GM13977 (cell line): ENCODE measurements around the gene ITPR3.

Experiments used
- DNase-seq: peaks from one replicate; pipeline ENCODE4 v3.0.0; 2012; ENCODE audit warnings: low spot score
- in situ Hi-C: fragments of 300-500 bp; cut with MboI; formaldehyde crosslinking; loops from one replicate; pipeline ENCODE4 v1.12.0; 2022; ENCODE audit warnings: low sequenced_read_pairs, low pct_unique_long_range_greater_than_20kb, mixed read lengths, inconsistent platforms; ENCODE audit not compliant: unreplicated experiment
- TF ChIP-seq, protein P1 (sequence below): IDR thresholded peaks from 2 replicates; pipeline ENCODE4 v1.5.1; 2012; ENCODE audit warnings: mild to moderate bottlenecking, control low read depth; ENCODE audit not compliant: insufficient read depth; ENCODE audit errors: extremely low read depth, missing control alignments

The ITPR3 gene

GRCh38 chr6:33717934-33718455, 96.9 kb downstream of the ITPR3 start:
- TF ChIP-seq, protein P1, sequence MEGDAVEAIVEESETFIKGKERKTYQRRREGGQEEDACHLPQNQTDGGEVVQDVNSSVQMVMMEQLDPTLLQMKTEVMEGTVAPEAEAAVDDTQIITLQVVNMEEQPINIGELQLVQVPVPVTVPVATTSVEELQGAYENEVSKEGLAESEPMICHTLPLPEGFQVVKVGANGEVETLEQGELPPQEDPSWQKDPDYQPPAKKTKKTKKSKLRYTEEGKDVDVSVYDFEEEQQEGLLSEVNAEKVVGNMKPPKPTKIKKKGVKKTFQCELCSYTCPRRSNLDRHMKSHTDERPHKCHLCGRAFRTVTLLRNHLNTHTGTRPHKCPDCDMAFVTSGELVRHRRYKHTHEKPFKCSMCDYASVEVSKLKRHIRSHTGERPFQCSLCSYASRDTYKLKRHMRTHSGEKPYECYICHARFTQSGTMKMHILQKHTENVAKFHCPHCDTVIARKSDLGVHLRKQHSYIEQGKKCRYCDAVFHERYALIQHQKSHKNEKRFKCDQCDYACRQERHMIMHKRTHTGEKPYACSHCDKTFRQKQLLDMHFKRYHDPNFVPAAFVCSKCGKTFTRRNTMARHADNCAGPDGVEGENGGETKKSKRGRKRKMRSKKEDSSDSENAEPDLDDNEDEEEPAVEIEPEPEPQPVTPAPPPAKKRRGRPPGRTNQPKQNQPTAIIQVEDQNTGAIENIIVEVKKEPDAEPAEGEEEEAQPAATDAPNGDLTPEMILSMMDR = no peak
- DNase-seq = no peak
- in situ Hi-C loops = no loop called here

- DNase-seq = no peak
- TF ChIP-seq, protein P1 = no peak
- in situ Hi-C loops = no loop called here
These were observed 97.6 kb downstream of the ITPR3 start for GRCh38 chr6:33718713-33719112.

DNA sequence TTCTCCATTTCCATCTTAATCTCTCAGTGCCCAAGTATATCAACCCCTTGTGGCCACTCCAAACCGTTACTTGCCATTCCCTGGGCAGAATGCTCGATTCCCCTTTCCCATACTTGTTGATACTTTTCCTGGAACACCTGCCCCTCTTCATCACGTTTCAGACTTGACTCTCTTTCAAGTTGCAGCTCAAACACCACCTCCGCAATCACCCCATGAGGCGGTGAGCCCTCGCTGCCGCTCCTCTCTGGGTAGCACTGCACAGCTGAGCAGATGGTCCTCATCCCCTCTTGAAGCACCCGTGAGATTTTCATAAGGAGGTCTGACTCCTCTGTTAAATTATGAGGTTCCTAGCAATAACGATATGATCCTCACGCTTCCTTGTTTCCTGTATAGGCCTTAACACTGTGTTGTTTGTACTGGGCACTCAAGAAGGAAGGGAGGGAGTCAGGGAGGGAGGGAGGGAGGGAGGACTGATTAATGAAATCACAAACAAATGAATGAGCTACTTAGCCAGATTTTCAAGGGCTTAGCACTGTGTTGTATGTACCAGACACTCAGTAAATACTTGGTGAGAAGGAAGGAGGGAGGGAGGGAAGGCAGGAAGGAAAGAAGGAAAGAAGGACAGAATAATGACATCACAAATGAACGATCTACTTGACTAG, 98.3 kb downstream of the ITPR3 start:
- TF ChIP-seq, protein P1 = no peak
- in situ Hi-C loops = no loop called here
- no peak for DNase-seq

GRCh38 chr6:33720998-33721397, 99.9 kb downstream of the ITPR3 start:
- no peak for DNase-seq
- in situ Hi-C loops = no loop called here
- TF ChIP-seq, protein P1 = no peak

DNA sequence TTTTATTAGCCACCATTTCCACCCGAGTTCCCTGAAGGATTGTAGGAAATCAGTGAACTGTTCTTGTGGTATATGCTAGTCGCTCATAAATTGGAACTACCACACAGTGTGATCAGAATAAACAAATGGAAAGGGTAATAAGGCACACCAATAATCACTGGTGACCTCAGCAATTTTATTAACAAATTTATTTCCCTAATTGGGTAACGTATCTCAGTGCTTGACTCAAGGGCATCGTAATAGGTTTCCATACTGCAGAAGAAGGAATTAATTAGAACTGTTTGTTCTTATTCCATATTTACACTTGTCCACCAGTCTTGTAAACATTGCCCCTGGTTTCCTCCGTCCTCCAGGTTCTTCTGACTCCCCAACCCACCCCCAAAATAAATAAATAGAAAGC, 100.4 kb downstream of the ITPR3 start:
- DNase-seq = no peak
- in situ Hi-C loops = no loop called here
- TF ChIP-seq, protein P1 = no peak

DNA sequence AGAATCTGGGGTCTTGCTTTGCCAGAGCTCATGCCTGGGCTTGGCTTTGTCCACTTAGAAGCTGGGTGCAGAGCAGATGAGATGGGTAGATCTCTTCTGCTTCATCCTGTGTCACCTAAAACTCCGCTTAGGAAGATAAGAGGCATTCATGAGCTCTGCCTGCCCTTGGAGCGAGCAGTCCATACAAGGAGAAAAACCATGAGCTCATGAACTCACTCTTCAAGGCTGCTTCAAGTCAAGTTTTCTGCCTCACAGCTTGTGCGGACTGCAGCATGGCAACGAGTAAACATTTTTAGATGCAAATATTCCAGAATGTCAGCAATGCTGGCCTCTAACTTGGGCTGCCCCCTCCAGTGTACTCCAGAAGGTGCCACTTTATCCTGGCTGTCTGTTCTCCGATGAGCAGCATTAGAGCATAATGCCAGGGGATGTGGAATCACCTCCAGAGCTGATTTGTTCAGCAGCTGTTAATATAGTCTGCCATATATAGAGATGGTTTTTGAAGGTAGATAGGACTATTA, 101.0 kb downstream of the ITPR3 start:
- no peak for DNase-seq
- in situ Hi-C loops = no loop called here
- TF ChIP-seq, protein P1 = no peak
